ENCODE data around the gene RPS15. TPM values are rescaled to one million over a fixed set of nuclear protein-coding genes. Genes with fewer than 3 reads are reported as not detected.

The RPS15 gene
- total RNA-seq, 1 donor from 2014 or later, result 533 TPM

DNA sequence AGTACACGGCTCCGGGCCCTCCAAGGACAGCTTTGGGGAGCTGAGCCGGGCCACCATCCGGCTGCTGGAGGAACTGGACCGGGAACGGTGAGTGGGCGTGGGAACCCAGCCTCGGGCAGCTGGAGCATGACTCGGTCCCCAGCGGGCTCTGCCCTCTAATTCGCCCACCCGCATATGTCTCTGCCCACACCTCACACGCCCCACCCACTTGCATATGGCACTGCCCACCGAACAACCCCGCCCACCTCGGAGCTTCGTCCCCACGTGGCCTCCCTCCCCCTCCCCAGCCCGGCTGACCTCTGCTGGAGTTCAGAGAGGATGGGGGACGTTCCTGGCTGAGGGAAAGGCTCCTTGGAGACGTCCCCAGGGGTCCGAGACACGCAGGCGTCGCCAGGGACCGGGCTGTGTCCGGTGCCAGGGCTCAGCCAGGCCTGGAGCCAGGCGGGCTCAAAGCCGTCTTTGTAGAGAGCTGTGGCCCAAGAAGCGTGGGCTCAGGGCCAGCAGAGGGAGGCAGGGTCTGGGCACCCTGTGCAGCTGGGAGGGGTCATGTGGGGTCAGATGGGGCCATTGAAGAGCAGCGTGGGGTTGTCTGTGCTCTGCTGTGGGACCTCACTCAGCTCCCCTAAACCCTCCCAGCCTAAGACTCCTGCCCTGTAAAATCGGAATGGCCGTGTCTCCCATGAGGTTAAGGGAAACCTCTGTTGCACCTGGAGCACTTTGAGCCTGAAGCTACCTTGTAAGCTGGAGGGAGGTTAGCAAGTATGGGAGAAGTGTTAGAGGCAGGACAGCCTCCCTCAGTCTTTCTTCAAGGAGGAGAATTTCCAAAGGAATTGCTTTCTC, 15.5 kb downstream of the RPS15 start:
- DNase-seq, result no peak

DNA sequence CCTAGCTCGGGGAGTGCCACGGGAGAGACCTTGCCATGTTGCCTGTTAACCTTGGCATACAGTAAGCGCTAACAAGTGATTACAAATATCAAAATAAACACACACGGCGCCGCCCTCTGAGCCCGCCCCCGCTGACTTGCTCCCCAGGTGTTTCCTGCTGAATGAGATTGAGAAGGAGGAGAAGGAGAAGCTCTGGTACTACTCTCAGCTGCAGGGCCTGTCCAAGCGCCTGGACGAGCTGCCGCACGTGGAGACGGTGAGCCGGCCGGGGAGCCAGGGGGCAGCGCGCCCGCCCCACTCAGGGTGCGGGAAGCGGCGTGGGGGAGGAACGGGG, 16.8 kb downstream of the RPS15 start:
- no peak for DNase-seq

DNA sequence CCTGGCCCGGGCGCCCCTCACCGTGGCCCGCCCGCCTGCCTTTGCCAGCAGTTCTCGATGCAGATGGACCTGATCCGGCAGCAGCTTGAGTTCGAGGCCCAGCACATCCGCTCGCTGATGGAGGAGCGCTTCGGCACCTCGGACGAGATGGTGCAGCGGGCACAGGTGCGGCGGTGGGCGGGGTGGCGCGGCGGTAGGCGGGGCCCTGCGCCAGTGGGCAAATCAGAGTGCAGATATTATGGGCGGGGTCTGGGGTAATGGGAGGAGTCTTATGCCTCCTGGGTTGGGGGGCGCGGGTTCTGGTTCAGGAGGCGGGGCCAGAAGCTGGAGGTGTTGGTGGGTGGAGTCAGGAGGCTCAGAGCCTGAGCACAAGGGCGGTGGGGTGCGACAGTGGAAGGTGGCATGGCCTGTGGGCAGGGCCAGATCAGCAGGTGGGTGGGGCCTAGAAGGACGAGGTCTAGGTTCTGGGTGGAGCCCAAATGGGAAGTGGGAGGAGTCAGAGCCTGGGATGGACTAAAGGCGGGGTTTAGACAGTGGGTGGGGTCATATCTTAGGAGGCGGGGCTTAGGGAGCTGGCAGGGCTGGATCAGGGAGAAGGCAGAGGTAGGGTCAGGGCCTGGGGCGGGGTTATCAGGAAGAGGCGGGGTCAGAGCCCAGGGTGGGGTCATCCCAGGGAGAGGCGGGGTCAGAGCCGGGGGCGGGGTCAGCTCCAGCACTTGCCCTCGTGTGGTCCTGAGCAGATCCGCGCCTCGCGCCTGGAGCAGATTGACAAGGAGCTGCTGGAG, 17.3 kb downstream of the RPS15 start:
- no peak for DNase-seq

DNA sequence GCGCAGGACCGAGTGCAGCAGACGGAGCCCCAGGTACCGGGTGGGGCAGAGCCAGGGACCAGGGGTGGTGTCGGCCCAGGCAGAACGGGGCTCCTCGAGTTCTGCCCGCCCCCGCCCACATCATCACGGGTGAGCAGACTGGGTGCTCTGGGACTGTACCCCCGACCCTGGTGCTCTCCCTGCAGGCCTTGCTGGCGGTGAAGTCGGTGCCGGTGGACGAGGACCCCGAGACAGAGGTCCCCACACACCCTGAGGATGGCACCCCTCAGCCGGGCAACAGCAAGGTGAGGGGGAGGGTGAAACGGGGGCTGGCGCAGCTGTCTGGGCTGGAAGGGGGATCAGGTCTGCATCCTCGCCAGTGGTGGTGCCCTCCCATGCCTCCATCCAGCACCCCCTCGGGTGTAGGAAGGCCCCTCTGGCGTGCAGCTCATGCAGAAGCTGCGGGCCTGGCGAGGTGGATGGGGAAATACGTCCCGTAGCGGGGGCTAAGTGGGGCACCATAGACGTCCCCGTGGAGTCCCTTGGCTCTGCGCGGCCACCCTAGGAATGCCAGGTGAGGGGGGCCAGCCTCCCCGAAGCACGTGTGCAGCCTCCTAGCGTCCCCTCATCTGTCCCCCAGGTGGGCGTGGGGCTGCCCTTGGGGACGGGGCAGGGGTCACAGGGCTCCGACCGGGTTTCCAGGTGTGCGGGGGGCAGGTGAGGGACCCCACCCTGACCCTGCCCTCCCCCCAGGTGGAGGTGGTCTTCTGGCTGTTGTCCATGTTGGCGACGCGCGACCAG, 18.1 kb downstream of the RPS15 start:
- no peak for DNase-seq

DNA sequence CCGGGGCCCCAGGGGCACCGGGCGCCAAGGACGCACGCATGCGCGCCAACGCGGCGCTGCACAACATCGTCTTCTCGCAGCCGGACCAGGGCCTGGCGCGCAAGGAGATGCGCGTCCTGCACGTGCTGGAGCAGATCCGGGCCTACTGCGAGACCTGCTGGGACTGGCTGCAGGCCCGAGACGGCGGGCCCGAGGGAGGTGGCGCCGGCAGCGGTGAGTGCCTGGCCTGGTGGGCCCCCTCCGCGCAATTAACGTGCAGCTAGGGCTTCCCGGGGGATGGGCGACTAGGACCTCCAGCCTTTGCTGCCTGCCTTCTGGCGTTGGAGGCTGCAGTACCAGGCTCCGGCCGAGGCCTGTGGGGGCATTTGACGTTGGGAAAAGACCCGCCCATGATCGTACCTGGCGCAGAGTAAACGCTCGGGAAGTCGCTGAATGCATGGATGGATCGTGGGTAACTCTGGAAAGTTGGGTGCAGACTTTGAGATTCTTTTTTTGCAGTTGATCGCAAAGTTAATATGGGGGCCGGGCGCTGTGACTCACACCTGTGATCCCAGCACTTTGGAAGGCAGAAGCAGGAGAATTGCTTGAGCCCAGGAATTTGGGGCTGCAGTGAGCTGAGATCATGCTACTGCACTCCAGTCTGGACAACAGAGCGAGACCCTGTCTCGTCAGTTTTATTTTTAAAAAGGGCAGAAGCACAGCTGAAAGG, 19.0 kb downstream of the RPS15 start:
- no peak for DNase-seq

DNA sequence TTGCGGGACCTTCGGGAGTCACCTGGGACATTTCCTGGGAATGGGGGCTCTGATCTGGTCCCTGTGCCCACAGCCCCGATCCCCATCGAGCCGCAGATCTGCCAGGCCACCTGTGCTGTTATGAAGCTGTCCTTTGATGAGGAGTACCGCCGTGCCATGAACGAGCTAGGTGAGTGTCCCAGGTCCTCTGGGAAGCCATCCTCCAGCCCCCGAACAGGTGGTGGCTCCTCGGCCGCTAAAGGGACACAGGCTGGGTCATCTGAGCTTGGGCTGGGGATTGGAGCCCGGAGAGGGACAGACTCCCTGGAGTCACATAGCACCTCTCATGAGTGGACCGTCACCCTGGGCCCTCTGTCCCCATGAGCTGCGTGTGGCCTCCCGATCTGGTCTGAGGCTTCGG, 19.7 kb downstream of the RPS15 start:
- DNase-seq, result no peak

DNA sequence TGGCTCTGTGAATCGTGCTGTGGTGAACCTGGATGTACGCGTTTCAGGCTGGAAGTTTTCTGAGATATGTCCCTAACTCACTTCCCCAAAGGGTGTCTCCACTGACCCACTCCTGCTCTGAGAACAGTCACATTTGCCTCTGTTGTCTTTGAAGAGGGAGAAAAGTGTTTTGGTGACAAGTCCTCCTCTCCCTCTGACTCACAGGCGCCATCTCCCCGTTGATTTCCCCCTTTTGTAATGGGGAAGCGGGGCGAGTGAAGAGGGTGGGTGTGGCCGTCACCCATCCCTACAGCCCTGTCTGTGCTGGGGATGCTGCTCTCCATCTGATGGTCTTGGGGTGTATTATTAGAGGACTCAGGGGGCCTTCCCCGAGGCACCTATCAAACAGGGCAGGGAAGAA, 21.3 kb downstream of the RPS15 start:
- DNase-seq, result no peak

DNA sequence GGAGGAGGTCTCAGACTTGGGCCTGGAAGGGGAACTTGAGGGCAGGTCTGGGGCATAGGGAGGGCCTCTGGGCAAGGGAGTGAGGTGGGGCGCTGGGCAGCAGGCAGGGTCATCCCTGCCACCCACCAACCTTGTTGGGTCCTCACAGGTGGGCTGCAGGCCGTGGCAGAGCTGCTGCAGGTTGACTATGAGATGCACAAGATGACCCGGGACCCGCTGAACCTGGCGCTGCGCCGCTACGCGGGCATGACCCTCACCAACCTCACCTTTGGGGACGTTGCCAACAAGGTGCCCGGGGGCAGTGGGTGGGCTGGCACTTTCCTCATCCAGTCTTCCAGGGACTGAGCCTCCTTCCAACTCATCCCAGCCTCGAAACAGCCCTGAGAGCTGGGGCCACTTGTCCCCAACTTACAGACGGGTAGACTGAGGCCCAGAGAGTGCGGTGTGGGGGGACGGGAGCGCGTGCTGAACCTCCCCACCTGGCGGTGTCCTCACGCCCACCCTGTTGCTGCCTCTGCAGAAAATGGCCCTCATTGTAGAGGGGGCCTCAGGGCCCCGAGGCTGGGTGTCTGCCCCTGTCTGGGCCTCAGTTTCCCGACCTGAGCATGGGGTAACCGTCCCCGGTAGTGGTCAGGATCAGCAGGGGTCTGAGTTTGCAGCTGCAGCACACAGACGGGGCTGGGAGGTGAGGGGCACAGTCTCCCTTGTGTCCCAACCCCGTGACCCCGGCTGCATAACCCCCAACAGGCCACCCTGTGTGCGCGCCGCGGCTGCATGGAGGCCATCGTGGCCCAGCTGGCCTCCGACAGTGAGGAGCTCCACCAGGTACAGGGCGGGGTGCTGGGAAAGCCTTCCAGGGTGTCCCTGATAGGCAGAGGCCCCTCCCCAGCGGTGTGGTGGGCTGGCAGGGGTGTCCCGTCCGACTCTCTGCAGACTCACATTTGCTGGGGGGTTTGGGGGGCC, 22.1 kb downstream of the RPS15 start:
- no peak for DNase-seq

DNA sequence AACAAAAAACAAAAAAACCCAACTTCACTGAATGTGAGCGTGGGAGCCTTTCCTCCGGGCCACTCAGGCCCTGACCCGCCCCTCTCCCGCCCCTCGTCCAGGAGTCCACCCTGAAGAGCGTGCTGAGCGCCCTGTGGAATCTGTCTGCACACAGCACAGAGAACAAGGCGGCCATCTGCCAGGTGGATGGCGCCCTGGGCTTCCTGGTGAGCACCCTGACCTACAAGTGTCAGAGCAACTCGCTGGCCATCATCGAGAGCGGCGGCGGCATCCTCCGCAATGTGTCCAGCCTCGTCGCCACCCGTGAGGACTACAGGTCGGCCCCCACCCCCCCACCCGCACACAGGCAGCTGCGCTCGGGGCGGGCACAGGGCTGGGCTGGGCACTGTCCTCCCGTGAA, 23.7 kb downstream of the RPS15 start:
- DNase-seq, result no peak

DNA sequence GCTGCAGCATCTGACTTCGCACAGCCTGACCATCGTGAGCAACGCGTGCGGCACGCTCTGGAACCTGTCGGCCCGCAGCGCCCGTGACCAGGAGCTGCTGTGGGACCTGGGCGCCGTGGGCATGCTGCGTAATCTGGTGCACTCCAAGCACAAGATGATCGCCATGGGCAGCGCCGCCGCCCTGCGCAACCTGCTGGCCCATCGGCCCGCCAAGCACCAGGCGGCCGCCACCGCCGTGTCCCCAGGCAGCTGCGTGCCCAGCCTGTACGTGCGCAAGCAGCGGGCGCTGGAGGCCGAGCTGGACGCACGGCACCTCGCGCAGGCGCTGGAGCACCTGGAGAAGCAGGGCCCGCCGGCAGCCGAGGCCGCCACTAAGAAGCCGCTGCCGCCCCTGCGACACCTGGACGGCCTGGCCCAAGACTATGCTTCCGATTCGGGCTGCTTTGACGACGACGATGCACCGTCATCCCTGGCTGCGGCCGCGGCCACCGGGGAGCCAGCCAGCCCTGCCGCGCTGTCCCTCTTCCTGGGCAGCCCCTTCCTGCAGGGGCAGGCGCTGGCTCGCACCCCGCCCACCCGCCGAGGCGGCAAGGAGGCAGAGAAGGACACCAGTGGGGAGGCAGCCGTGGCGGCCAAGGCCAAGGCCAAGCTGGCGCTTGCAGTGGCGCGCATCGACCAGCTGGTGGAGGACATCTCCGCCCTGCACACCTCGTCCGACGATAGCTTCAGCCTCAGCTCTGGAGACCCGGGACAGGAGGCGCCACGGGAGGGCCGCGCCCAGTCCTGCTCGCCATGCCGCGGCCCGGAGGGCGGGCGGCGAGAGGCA, 27.2 kb downstream of the RPS15 start:
- no peak for DNase-seq

DNA sequence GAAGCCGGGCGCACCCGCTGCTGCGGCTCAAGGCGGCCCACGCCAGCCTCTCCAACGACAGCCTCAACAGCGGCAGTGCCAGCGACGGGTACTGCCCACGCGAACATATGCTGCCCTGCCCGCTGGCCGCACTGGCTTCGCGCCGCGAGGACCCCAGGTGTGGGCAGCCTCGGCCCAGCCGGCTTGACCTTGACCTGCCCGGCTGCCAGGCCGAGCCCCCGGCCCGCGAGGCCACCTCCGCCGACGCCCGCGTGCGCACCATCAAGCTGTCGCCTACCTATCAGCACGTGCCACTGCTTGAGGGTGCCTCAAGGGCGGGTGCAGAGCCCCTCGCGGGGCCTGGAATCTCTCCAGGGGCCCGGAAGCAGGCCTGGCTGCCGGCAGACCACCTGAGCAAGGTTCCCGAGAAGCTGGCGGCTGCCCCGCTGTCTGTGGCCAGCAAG, 27.8 kb downstream of the RPS15 start:
- no peak for DNase-seq

DNA sequence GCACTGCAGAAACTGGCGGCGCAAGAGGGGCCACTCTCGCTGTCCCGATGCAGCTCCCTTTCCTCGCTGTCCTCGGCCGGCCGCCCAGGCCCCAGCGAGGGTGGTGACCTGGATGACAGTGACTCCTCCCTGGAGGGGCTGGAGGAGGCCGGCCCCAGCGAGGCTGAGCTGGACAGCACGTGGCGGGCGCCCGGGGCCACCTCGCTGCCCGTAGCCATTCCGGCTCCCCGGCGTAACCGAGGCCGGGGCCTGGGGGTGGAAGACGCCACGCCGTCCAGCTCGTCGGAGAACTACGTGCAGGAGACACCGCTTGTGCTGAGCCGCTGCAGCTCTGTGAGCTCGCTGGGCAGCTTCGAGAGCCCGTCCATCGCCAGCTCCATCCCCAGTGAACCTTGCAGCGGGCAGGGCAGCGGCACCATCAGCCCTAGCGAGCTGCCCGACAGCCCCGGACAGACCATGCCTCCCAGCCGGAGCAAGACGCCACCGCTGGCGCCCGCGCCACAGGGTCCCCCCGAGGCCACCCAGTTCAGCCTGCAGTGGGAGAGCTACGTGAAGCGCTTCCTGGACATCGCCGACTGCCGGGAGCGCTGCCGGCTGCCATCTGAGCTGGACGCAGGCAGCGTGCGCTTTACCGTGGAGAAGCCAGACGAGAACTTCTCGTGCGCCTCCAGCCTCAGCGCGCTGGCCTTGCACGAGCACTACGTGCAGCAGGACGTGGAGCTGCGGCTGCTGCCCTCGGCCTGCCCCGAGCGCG, 28.4 kb downstream of the RPS15 start:
- no peak for DNase-seq

DNA sequence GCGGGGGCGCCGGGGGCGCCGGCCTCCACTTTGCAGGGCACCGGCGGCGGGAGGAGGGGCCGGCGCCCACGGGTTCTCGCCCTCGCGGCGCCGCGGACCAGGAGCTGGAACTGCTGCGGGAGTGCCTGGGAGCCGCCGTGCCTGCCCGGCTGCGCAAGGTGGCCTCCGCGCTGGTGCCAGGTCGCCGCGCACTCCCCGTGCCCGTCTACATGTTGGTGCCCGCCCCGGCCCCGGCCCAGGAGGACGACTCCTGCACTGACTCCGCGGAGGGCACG, 29.0 kb downstream of the RPS15 start:
- DNase-seq, result no peak

DNA sequence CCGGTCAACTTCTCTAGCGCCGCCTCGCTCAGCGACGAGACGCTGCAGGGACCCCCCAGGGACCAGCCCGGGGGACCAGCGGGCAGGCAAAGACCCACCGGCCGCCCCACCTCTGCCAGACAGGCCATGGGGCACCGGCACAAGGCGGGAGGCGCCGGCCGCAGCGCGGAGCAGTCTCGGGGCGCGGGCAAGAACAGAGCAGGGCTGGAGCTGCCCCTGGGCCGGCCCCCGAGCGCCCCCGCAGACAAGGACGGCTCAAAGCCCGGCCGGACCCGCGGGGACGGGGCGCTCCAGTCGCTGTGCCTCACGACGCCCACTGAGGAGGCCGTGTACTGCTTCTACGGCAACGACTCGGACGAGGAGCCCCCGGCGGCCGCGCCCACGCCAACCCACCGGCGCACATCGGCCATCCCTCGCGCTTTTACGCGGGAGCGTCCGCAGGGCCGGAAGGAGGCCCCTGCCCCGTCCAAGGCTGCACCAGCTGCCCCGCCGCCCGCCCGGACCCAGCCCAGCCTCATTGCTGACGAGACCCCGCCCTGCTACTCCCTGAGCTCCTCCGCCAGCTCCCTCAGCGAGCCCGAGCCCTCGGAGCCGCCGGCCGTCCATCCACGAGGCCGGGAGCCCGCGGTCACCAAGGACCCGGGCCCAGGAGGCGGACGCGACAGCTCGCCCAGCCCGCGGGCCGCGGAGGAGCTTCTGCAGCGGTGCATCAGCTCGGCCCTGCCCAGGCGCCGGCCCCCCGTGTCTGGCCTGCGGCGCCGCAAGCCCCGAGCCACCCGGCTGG, 29.5 kb downstream of the RPS15 start:
- DNase-seq, result no peak

DNA sequence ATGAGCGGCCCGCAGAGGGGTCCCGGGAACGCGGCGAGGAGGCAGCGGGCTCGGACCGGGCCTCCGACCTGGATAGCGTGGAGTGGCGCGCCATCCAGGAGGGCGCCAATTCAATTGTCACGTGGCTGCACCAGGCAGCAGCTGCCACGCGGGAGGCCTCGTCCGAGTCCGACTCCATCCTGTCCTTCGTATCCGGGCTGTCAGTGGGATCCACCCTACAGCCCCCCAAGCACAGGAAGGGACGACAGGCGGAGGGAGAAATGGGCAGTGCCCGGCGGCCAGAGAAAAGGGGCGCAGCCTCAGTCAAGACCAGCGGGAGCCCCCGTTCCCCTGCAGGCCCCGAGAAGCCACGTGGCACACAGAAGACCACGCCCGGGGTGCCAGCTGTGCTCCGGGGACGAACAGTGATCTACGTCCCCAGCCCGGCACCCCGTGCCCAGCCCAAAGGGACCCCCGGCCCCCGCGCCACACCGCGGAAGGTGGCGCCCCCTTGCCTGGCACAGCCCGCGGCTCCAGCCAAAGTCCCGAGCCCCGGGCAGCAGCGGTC, 30.2 kb downstream of the RPS15 start:
- no peak for DNase-seq

DNA sequence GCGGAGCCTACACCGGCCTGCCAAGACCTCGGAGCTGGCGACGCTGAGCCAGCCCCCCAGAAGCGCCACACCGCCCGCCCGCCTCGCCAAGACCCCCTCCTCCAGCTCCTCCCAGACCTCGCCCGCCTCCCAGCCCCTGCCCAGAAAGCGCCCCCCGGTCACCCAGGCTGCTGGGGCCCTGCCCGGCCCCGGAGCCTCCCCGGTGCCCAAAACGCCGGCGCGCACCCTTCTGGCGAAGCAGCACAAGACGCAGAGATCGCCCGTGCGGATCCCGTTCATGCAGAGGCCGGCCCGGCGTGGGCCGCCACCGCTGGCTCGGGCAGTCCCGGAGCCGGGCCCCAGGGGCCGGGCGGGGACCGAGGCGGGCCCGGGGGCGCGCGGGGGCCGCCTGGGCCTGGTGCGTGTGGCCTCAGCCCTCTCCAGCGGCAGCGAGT, 30.6 kb downstream of the RPS15 start:
- DNase-seq, result no peak

DNA sequence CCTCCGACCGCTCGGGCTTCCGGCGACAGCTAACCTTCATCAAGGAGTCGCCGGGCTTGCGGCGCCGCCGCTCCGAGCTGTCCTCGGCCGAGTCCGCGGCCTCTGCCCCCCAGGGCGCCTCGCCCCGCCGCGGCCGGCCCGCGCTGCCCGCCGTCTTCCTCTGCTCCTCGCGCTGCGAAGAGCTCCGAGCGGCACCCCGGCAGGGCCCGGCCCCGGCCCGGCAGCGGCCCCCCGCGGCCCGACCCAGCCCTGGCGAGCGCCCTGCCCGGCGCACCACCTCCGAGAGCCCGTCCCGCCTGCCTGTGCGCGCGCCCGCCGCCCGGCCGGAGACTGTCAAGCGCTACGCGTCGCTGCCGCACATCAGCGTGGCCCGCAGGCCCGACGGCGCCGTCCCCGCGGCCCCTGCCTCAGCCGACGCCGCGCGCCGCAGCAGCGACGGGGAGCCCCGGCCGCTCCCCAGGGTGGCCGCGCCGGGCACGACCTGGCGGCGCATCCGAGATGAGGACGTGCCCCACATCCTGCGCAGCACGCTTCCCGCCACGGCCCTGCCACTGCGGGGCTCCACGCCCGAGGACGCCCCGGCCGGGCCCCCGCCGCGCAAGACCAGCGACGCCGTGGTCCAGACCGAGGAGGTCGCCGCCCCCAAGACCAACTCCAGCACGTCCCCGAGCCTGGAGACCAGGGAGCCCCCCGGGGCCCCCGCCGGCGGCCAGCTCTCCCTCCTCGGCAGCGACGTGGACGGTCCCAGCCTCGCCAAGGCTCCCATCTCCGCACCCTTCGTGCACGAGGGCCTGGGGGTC, 31.3 kb downstream of the RPS15 start:
- DNase-seq, result no peak

DNA sequence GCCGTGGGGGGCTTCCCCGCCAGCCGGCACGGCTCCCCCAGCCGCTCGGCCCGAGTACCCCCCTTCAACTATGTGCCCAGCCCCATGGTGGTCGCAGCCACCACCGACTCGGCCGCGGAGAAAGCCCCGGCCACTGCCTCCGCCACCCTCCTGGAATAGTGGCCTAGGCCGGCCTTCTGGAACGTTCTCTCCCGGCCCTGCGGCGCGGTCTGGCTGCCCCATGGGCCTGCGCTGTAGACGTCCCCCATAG, 31.8 kb downstream of the RPS15 start:
- no peak for DNase-seq

Measured in skin of body (tissue), 2 donors.